BJ (cell line): Measurements from ENCODE around the gene UBE2N. TPM values are rescaled to one million over a fixed set of nuclear protein-coding genes. Genes with fewer than 3 reads are reported as not detected.
"Not testable (repeated sequence)": the region's sequence is repeated elsewhere in the genome, so short reads cannot be mapped to it uniquely, and the experiment has no call there.

Experiments
- CTCF ChIA-PET: fragments of 350-600 bp; formaldehyde crosslinking; extraction: SDS; loops from one replicate; lab custom pipeline; 2021; ENCODE audit warnings: antibody characterized with exemption, inconsistent platforms; lab: Yijun Ruan, JAX
- POLR2A ChIA-PET: fragments of 300-600 bp; sonication (Branson Sonifier 250); formaldehyde crosslinking; extraction: SDS; loops from one replicate; lab custom pipeline; 2021; ENCODE audit warnings: antibody characterized with exemption; lab: Charles Lee
- DNase-seq: peaks from one replicate; pipeline ENCODE4 v3.0.0-alpha.2; 2011; ENCODE audit warnings: low read depth
- H3K27me3 ChIP-seq: 2 replicates; pipeline ENCODE4 v1.6.0; 2011; ENCODE audit warnings: low read length; ENCODE audit not compliant: control insufficient read depth, insufficient read depth
- H3K36me3 ChIP-seq: 2 replicates; pipeline ENCODE4 v1.5.1; 2011; ENCODE audit warnings: low read length; ENCODE audit not compliant: control insufficient read depth, insufficient read depth
- H3K4me3 ChIP-seq: 2 replicates; pipeline ENCODE4 v1.5.1; 2011; ENCODE audit warnings: low read depth, mild to moderate bottlenecking, control low read depth, low read length
- CTCF ChIP-seq: IDR thresholded peaks from 2 replicates; pipeline ENCODE4 v1.5.1; 2011; ENCODE audit warnings: low read depth, mild to moderate bottlenecking, control low read depth, inconsistent platforms, low read length, moderate library complexity; ENCODE audit not compliant: insufficient read depth
- polyA plus RNA-seq: library from polyadenylated mRNA; depleted of rRNA; stranded (reverse); fragments of >200 nt; gene quantifications from 2 replicates; pipeline ENCODE4 v1.2.3, GENCODE V29; 2011

UBE2N gene
- polyA plus RNA-seq, 1 experiment, result 182 TPM

- peak; percentile 21; the same call in 1 of the 2 replicates for TF ChIP-seq CTCF
- no peak for DNase-seq
- Histone ChIP-seq H3K27me3 (no peaks in the 10 kb centered on the region), H3K36me3 (no peaks in the 10 kb centered on the region), H3K4me3 (peak overlapping the region; percentile 90)
- ChIA-PET CTCF (interaction anchor here (0.8 to 3.1 kb wide), 9 partner anchors 17 to 396 kb away, joined by 3 to 14 read pairs (median 5); no protein-coding TSS in a partner anchor), POLR2A (interaction anchor here (0.5 kb wide), 1 partner anchor 338 kb away, joined by 6 read pairs; no protein-coding TSS in a partner anchor)
Observed at GRCh38 chr12:93380480-93381121, 61.1 kb downstream of the UBE2N start.

GRCh38 chr12:93379981-93380361 is 61.8 kb downstream of the UBE2N start:
- POLR2A ChIA-PET, result interaction anchor here (0.7 kb wide), 1 partner anchor 164 kb away, joined by 3 read pairs; no protein-coding TSS in a partner anchor
- TF ChIP-seq CTCF, result no peak
- H3K27me3 ChIP-seq, result no peaks in the 10 kb centered on the region
- DNase-seq, result no peak
- no peaks in the 10 kb centered on the region for H3K36me3 ChIP-seq
- H3K4me3 ChIP-seq, result peak overlapping the region; percentile 90
- CTCF ChIA-PET, result interaction anchor here (1.0 to 3.1 kb wide), 7 partner anchors 17 to 395 kb away, joined by 3 to 14 read pairs (median 6); no protein-coding TSS in a partner anchor

- no peak for DNase-seq
- ChIA-PET POLR2A (interaction anchor here (0.7 kb wide), 1 partner anchor 163 kb away, joined by 3 read pairs; no protein-coding TSS in a partner anchor), CTCF (interaction anchor here (1.0 kb wide), 1 partner anchor 10 kb away, joined by 3 read pairs; no protein-coding TSS in a partner anchor)
- TF ChIP-seq CTCF, result no peak
- H3K4me3 ChIP-seq, result peak overlapping the region; percentile 90
- no peaks in the 10 kb centered on the region for H3K36me3 ChIP-seq
- H3K27me3 ChIP-seq, result no peaks in the 10 kb centered on the region
Observed at GRCh38 chr12:93379326-93379980, 62.3 kb downstream of the UBE2N start.

- no peak for TF ChIP-seq CTCF
- CTCF ChIA-PET, result interaction anchor here (1.0 kb wide), 1 partner anchor 10 kb away, joined by 3 read pairs; no protein-coding TSS in a partner anchor
- H3K36me3 ChIP-seq, result no peaks in the 10 kb centered on the region
- H3K4me3 ChIP-seq, result peak overlapping the region; percentile 90
- POLR2A ChIA-PET, result no interaction called here
- no peaks in the 10 kb centered on the region for H3K27me3 ChIP-seq
- DNase-seq, result no peak
Observed at GRCh38 chr12:93378998-93379325, 62.8 kb downstream of the UBE2N start.

- H3K36me3 ChIP-seq, POLR2A ChIA-PET, H3K27me3 ChIP-seq, DNase-seq: not testable (repeated sequence)
- peak overlapping the region; percentile 90 for H3K4me3 ChIP-seq
- CTCF ChIA-PET, result interaction anchor here (1.0 kb wide), 1 partner anchor 11 kb away, joined by 3 read pairs; no protein-coding TSS in a partner anchor
Observed at GRCh38 chr12:93378196-93378997, 63.4 kb downstream of the UBE2N start.
